Endodermal cell (in vitro differentiated cells): ENCODE results near the gene SKAP1. TPM values are rescaled to one million over a fixed set of nuclear protein-coding genes. Genes with fewer than 3 reads are reported as not detected.

ENCODE experiments used
- DNase-seq: peaks from one replicate; pipeline ENCODE4 v3.0.0-alpha.2; 2017
- H3K27ac ChIP-seq: 2 replicates; pipeline ENCODE4 v1.5.1; 2013; ENCODE audit warnings: mild to moderate bottlenecking, low read depth, low read length, moderate library complexity
- H3K27me3 ChIP-seq: 2 replicates; pipeline ENCODE4 v1.6.1; 2013; ENCODE audit warnings: mild to moderate bottlenecking, low read length, moderate library complexity; ENCODE audit not compliant: insufficient read depth, control insufficient read depth, poor library complexity, severe bottlenecking
- H3K36me3 ChIP-seq: 2 replicates; pipeline ENCODE4 v1.7.0; 2013; ENCODE audit warnings: mild to moderate bottlenecking, low read length, moderate library complexity; ENCODE audit not compliant: control insufficient read depth, insufficient read depth
- H3K4me1 ChIP-seq: one replicate; pipeline ENCODE4 v1.7.0; 2013; ENCODE audit warnings: low read length; ENCODE audit not compliant: control insufficient read depth, insufficient read depth
- H3K4me3 ChIP-seq: 2 replicates; pipeline ENCODE4 v1.5.1; 2013; ENCODE audit warnings: mild to moderate bottlenecking, low read length, moderate library complexity
- H3K9ac ChIP-seq: 2 replicates; pipeline ENCODE4 v1.6.1; 2013; ENCODE audit warnings: mild to moderate bottlenecking, low read length, moderate library complexity; ENCODE audit not compliant: poor library complexity, severe bottlenecking; ENCODE audit errors: extremely low read depth
- H3K9me3 ChIP-seq: 2 replicates; pipeline ENCODE4 v1.6.1; 2013; ENCODE audit warnings: mild to moderate bottlenecking, low read length, moderate library complexity; ENCODE audit not compliant: control insufficient read depth
- H3K27ac Mint-ChIP-seq: 2 replicates; pipeline ENCODE4 v1.8.0; 2020; ENCODE audit warnings: mixed read lengths
- H3K27me3 Mint-ChIP-seq: 2 replicates; pipeline ENCODE4 v1.8.0; 2021; ENCODE audit warnings: mild to moderate bottlenecking, mixed read lengths; ENCODE audit not compliant: insufficient read depth
- H3K36me3 Mint-ChIP-seq: 2 replicates; pipeline ENCODE4 v1.8.0; 2020; ENCODE audit warnings: low read depth, mixed read lengths
- H3K4me1 Mint-ChIP-seq: 2 replicates; pipeline ENCODE4 v1.8.0; 2020; ENCODE audit warnings: mixed read lengths
- H3K4me3 Mint-ChIP-seq: 2 replicates; pipeline ENCODE4 v1.8.0; 2020; ENCODE audit warnings: mild to moderate bottlenecking, moderate library complexity, mixed read lengths
- H3K9me3 Mint-ChIP-seq: 2 replicates; pipeline ENCODE4 v1.8.0; 2020; ENCODE audit warnings: mild to moderate bottlenecking, mixed read lengths
- WGBS, 2 experiments: methylation state at CpG; one replicate each; pipeline versions ENCODE4 v1.1.5 to v1.1.7; 2013; ENCODE audit warnings: missing lambda C conversion rate in 2 of 2, mixed read lengths in 1 of 2; ENCODE audit not compliant: insufficient coverage in 1 of 2, insufficient read length in 1 of 2; 5-methylcytosine and 5-hydroxymethylcytosine counted together
- total RNA-seq, 2 donors: library from RNA; stranded (reverse); fragmentation: NEBNext Ultra II Directional in 1 of 2; extraction: Animal tissue kit (Norgen Biotek cat#: 25700) in 1 of 2; gene quantifications; 2 replicates in 1 of 2; 3 replicates in 1 of 2; pipeline ENCODE4 v1.2.1, GENCODE V29; 2021
- TF ChIP-seq, protein P1 (sequence below): fragments of 200-600 bp; sonication (generic); conservative IDR thresholded peaks from 2 replicates; pipeline ENCODE4 v1.5.0; 2021; ENCODE audit warnings: antibody characterized with exemption, mild to moderate bottlenecking

SKAP1 gene
- total RNA-seq, 2 donors from 2014 or later = 0.31 to 0.53 TPM

DNA sequence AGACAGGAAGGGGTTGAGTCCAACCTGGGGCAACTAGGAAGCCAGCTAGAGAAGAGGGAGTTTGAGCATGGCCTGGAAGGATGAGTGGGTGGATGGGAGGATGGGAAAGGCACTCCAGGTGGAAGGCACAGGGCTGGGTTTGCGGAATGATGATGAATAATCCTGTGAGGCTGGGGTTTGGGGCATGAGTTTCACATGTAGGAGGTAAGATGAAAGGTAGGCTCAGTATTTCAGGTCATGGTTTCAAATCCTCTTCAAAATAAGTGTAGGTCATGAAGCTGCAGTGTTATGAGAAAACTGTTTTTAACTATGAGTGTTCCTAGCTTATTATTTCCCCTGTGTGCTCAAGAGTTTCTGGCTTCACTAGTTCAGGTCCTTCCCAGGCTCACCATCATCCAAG, 130.3 kb downstream of the SKAP1 start:
- Histone ChIP-seq H3K27ac (no peak overlapping the region), H3K4me3 (no peak overlapping the region), H3K27me3 (peaks cover 6% of the 10 kb centered on the region), H3K36me3 (no peaks in the 10 kb centered on the region), H3K4me1 (no peaks in the 10 kb centered on the region), H3K9ac (no peak overlapping the region), H3K9me3 (no peaks in the 10 kb centered on the region)
- Mint-ChIP-seq H3K36me3 (no peaks in the 10 kb centered on the region), H3K4me3 (no peak overlapping the region), H3K27me3 (peaks cover 9% of the 10 kb centered on the region), H3K4me1 (peaks cover 4% of the 10 kb centered on the region), H3K27ac (no peak overlapping the region), H3K9me3 (no peaks in the 10 kb centered on the region)
- TF ChIP-seq, protein P1, sequence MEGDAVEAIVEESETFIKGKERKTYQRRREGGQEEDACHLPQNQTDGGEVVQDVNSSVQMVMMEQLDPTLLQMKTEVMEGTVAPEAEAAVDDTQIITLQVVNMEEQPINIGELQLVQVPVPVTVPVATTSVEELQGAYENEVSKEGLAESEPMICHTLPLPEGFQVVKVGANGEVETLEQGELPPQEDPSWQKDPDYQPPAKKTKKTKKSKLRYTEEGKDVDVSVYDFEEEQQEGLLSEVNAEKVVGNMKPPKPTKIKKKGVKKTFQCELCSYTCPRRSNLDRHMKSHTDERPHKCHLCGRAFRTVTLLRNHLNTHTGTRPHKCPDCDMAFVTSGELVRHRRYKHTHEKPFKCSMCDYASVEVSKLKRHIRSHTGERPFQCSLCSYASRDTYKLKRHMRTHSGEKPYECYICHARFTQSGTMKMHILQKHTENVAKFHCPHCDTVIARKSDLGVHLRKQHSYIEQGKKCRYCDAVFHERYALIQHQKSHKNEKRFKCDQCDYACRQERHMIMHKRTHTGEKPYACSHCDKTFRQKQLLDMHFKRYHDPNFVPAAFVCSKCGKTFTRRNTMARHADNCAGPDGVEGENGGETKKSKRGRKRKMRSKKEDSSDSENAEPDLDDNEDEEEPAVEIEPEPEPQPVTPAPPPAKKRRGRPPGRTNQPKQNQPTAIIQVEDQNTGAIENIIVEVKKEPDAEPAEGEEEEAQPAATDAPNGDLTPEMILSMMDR = no peak
- 83 to 100% methylated on average over 1 of the region's 1 CpG for WGBS, 2 experiments
- no peak for DNase-seq

DNA sequence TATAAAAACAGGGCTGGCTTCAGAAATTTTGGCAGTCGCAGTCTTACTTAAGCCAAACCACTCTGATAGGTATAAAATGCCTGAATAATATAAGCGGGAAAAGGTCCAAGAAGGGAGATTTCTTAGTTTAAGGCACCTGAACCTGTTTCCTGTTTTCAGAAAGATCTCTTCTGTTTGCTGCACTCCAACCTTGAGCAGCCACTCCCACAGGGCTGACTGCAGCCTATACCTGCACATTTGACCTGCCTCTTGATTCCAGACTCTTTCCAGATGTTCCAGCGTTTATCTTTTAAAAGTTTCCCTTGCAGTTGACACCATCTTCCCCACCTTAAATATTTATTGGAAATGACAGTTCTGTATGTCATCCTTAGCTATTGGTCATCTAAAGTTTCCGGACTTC, 132.2 kb downstream of the SKAP1 start:
- Mint-ChIP-seq H3K9me3 (no peaks in the 10 kb centered on the region), H3K4me3 (no peak overlapping the region), H3K27me3 (peaks cover 7% of the 10 kb centered on the region), H3K27ac (no peak overlapping the region), H3K4me1 (peaks cover 16% of the 10 kb centered on the region), H3K36me3 (no peaks in the 10 kb centered on the region)
- DNase-seq = no peak
- no peaks in the 10 kb centered on the region for H3K36me3 ChIP-seq
- no peaks in the 10 kb centered on the region for H3K27me3 ChIP-seq
- no peak overlapping the region for H3K4me3 ChIP-seq
- WGBS, 2 experiments = 90 to 100% methylated on average over 2 to 4 of the region's 4 CpGs
- H3K9ac ChIP-seq = no peak overlapping the region
- no peaks in the 10 kb centered on the region for H3K4me1 ChIP-seq
- no peaks in the 10 kb centered on the region for H3K9me3 ChIP-seq
- TF ChIP-seq, protein P1 = no peak
- no peak overlapping the region for H3K27ac ChIP-seq

DNA sequence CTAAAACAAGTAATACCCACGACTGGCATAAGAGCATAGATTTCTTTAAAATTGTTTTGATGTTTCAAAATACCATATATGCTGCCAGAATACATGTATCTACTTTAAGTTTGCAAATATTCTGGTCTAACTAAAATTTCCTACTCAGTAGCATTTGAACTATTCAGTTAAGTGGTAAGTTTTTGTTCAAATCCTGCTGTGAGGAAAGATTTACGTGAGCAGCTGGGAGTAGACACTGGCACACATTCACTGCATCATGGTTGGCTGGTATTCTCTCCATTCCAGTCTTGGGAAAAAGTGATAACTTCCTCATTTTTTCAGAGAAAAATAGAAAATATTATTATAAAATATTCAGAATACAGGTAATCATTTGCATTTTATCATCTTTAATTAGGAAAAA, 133.6 kb downstream of the SKAP1 start:
- Mint-ChIP-seq H3K4me3 (no peak overlapping the region), H3K27ac (no peak overlapping the region), H3K36me3 (no peaks in the 10 kb centered on the region), H3K4me1 (peaks cover 12% of the 10 kb centered on the region), H3K27me3 (peaks cover 7% of the 10 kb centered on the region), H3K9me3 (no peaks in the 10 kb centered on the region)
- WGBS, 2 experiments = 96% methylated on average over 2 of the region's 2 CpGs; no CpG with 5 or more reads in 1 of the 2 experiments
- Histone ChIP-seq H3K9me3 (no peaks in the 10 kb centered on the region), H3K27me3 (no peaks in the 10 kb centered on the region), H3K4me1 (no peaks in the 10 kb centered on the region), H3K9ac (no peak overlapping the region), H3K27ac (no peak overlapping the region), H3K36me3 (no peaks in the 10 kb centered on the region), H3K4me3 (no peak overlapping the region)
- TF ChIP-seq, protein P1 = no peak
- no peak for DNase-seq
